Body of pancreas (tissue), 4 donors: ENCODE results near the gene NAPA.

Experiments
- CTCF ChIP-seq, 7 experiments: fragments of 450-650 bp in 4 of 7; fragments of 200-600 bp in 3 of 7; sonication (generic) in 3 of 7; IDR thresholded peaks; one replicate each; pipeline ENCODE4 v1.5.1; 2016 to 2019; ENCODE audit warnings: antibody characterized with exemption in 7 of 7
- POLR2A ChIP-seq, 3 donors: fragments of 450-650 bp; IDR thresholded peaks; one replicate each; pipeline ENCODE4 v1.6.1; 2016; ENCODE audit warnings: antibody characterized with exemption in 3 of 3, mild to moderate bottlenecking in 2 of 3

GRCh38 chr19:47510516-47511127, 4.2 kb downstream of the NAPA start:
- TF ChIP-seq CTCF (IDR thresholded peaks at IDR 0.05) = no peak
- no peak for TF ChIP-seq POLR2A (IDR thresholded peaks at IDR 0.05)
